HL-60 (cell line): ENCODE data around the gene ST6GALNAC3.

ENCODE experiments used
- CTCF ChIP-seq: IDR thresholded peaks from one replicate; pipeline ENCODE4 v1.5.1; 2011; ENCODE audit warnings: low read length, control low read depth, inconsistent platforms; ENCODE audit not compliant: insufficient read depth
- SPI1 ChIP-seq: IDR thresholded peaks from 2 replicates; pipeline ENCODE4 v1.6.1; 2012; ENCODE audit warnings: low read depth, mild to moderate bottlenecking, borderline replicate concordance

DNA sequence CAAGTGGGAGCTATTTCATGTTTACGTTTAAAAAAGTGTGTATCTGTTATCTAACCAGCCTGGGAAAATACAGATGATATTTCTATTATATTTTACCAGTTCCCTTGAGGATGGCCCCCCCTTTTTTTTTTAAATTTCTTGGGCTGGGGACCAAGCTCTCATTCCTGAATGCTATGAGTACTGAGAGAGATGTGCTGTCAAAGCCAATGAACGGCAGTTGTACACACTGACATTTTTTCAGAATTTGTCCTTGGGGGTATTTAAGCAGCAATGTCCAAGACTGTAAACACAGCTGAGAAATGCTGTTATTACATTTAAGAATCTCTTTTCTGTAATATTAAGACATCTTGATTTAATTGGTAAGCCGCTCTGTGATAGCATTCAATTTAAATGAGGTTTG, 177.9 kb downstream of the ST6GALNAC3 start:
- no peak for TF ChIP-seq CTCF
- no peak for TF ChIP-seq SPI1
